NCI-H226 (cell line): Measurements from ENCODE around the gene AFG1L.
"Not testable (repeated sequence)": the region's sequence is repeated elsewhere in the genome, so short reads cannot be mapped to it uniquely, and the experiment has no call there.

ENCODE experiments used
- DNase-seq: peaks from one replicate; pipeline ENCODE4 v3.0.0-alpha.2; 2015

AFG1L gene

GRCh38 chr6:108355890-108356289, 61.0 kb downstream of the AFG1L start:
- DNase-seq: no peak

- DNase-seq: peak; percentile 10
Measured at GRCh38 chr6:108359901-108360882, 65.3 kb downstream of the AFG1L start.

- no peak for DNase-seq
Measured at GRCh38 chr6:108360919-108361311, 66.1 kb downstream of the AFG1L start.

- no peak for DNase-seq
Measured at GRCh38 chr6:108361312-108361932, 66.6 kb downstream of the AFG1L start.

- DNase-seq: no peak
Measured at GRCh38 chr6:108362455-108362854, 67.6 kb downstream of the AFG1L start.

GRCh38 chr6:108363113-108363512, 68.3 kb downstream of the AFG1L start:
- DNase-seq: no peak

GRCh38 chr6:108363889-108364313, 69.0 kb downstream of the AFG1L start:
- no peak for DNase-seq

- no peak for DNase-seq
Measured at GRCh38 chr6:108364470-108364869, 69.6 kb downstream of the AFG1L start.

- DNase-seq: no peak
Measured at GRCh38 chr6:108365478-108365877, 70.6 kb downstream of the AFG1L start.

GRCh38 chr6:108366236-108366635, 71.4 kb downstream of the AFG1L start:
- DNase-seq: no peak

- no peak for DNase-seq
Measured at GRCh38 chr6:108368431-108369030, 73.7 kb downstream of the AFG1L start.

GRCh38 chr6:108380876-108381275, 86.0 kb downstream of the AFG1L start:
- no peak for DNase-seq

GRCh38 chr6:108383981-108384380, 89.1 kb downstream of the AFG1L start:
- peak; percentile 29 for DNase-seq

- DNase-seq: not testable (repeated sequence)
Measured at GRCh38 chr6:108389190-108389589, 94.3 kb downstream of the AFG1L start.

- no peak for DNase-seq
Measured at GRCh38 chr6:108395297-108395696, 100.4 kb downstream of the AFG1L start.

- DNase-seq: no peak
Measured at GRCh38 chr6:108403236-108403635, 108.4 kb downstream of the AFG1L start.

- DNase-seq: peak; percentile 17
Measured at GRCh38 chr6:108406943-108407342, 112.1 kb downstream of the AFG1L start.

- peak; percentile 44 for DNase-seq
Measured at GRCh38 chr6:108407904-108408827, 113.3 kb downstream of the AFG1L start.

GRCh38 chr6:108408861-108409260, 114.0 kb downstream of the AFG1L start:
- DNase-seq: no peak

GRCh38 chr6:108416047-108416833, 121.4 kb downstream of the AFG1L start:
- not testable (repeated sequence) for DNase-seq

GRCh38 chr6:108417027-108417426, 122.2 kb downstream of the AFG1L start:
- DNase-seq: peak; percentile 64

- no peak for DNase-seq
Measured at GRCh38 chr6:108419474-108419873, 124.6 kb downstream of the AFG1L start.
